Measurements from ENCODE around the gene RASSF10. TPM values are rescaled to one million over a fixed set of nuclear protein-coding genes. Genes with fewer than 3 reads are reported as not detected.

RASSF10 gene
- total RNA-seq, 4 donors from 2014 or later, result 0.60 TPM; not detected in 3

- Histone ChIP-seq H3K27ac (no peak overlapping the region), H3K4me3 (no peak overlapping the region), H3K36me3 (no peaks in the 10 kb centered on the region), H3K27me3 (peaks cover 0 to 85% of the 10 kb centered on the region in 2 donors), H3K9me3 (no peaks in the 10 kb centered on the region), H3K4me1 (peaks cover 0 to 34% (median 18%) of the 10 kb centered on the region in 4 donors)
- no peak for DNase-seq (ENCODE audit: low spot score in 2 of 2)
- TF ChIP-seq POLR2A (IDR thresholded peaks at IDR 0.05), result no peak
- TF ChIP-seq EP300 (IDR thresholded peaks at IDR 0.05), result no peak
- no peak for TF ChIP-seq CTCF (IDR thresholded peaks at IDR 0.05)
- WGBS, 2 donors, result 11 to 14% methylated on average over 35 to 36 of the region's 37 CpGs
These were observed 1.8 kb downstream of the RASSF10 start for GRCh38 chr11:13010749-13011465.

- Histone ChIP-seq H3K36me3 (no peaks in the 10 kb centered on the region), H3K9me3 (no peaks in the 10 kb centered on the region), H3K27ac (no peak overlapping the region), H3K4me3 (no peak overlapping the region), H3K27me3 (peaks cover 0 to 83% of the 10 kb centered on the region in 2 donors), H3K4me1 (peaks cover 0 to 34% (median 18%) of the 10 kb centered on the region in 4 donors)
- DNase-seq (ENCODE audit: low spot score in 2 of 2), result no peak
- TF ChIP-seq CTCF (IDR thresholded peaks at IDR 0.05) (no peak), EP300 (IDR thresholded peaks at IDR 0.05) (no peak), POLR2A (IDR thresholded peaks at IDR 0.05) (no peak)
- 58 to 60% methylated on average over 7 of the region's 7 CpGs for WGBS, 2 donors
These were observed 2.4 kb downstream of the RASSF10 start for GRCh38 chr11:13011466-13012055.

- no peak overlapping the region for H3K4me3 ChIP-seq
- H3K4me1 ChIP-seq, result peaks cover 0 to 34% (median 18%) of the 10 kb centered on the region in 4 donors
- TF ChIP-seq EP300 (IDR thresholded peaks at IDR 0.05) (no peak), CTCF (IDR thresholded peaks at IDR 0.05) (no peak), POLR2A (IDR thresholded peaks at IDR 0.05) (no peak)
- no peak overlapping the region for H3K27ac ChIP-seq
- DNase-seq (ENCODE audit: low spot score in 2 of 2), result no peak
- H3K9me3 ChIP-seq, result no peaks in the 10 kb centered on the region
- H3K36me3 ChIP-seq, result no peaks in the 10 kb centered on the region
- WGBS, 2 donors, result 78 to 79% methylated on average over 9 of the region's 9 CpGs
- peaks cover 0 to 77% of the 10 kb centered on the region in 2 donors for H3K27me3 ChIP-seq
These were observed 3.0 kb downstream of the RASSF10 start for GRCh38 chr11:13012056-13012661.

GRCh38 chr11:13013054-13013488 lies 4.0 kb downstream of the RASSF10 start:
- 37 to 44% methylated on average over 7 of the region's 7 CpGs for WGBS, 2 donors
- H3K36me3 ChIP-seq, result no peaks in the 10 kb centered on the region
- TF ChIP-seq POLR2A (IDR thresholded peaks at IDR 0.05), result no peak
- no peak for TF ChIP-seq CTCF (IDR thresholded peaks at IDR 0.05)
- no peak for TF ChIP-seq EP300 (IDR thresholded peaks at IDR 0.05)
- H3K9me3 ChIP-seq, result no peaks in the 10 kb centered on the region
- H3K4me3 ChIP-seq, result no peak overlapping the region
- DNase-seq (ENCODE audit: low spot score in 2 of 2), result no peak
- peaks cover 0 to 34% (median 18%) of the 10 kb centered on the region in 4 donors for H3K4me1 ChIP-seq
- no peak overlapping the region for H3K27ac ChIP-seq
- peaks cover 0 to 67% of the 10 kb centered on the region in 2 donors for H3K27me3 ChIP-seq

- TF ChIP-seq CTCF (IDR thresholded peaks at IDR 0.05), result no peak
- no peak for TF ChIP-seq POLR2A (IDR thresholded peaks at IDR 0.05)
- TF ChIP-seq EP300 (IDR thresholded peaks at IDR 0.05), result no peak
- Histone ChIP-seq H3K36me3 (no peaks in the 10 kb centered on the region), H3K4me3 (no peak overlapping the region), H3K4me1 (peaks cover 0 to 11% (median under 1%) of the 10 kb centered on the region in 4 donors), H3K9me3 (no peaks in the 10 kb centered on the region), H3K27ac (no peak overlapping the region), H3K27me3 (peaks cover 0 to 41% of the 10 kb centered on the region in 2 donors)
- DNase-seq (ENCODE audit: low spot score in 2 of 2), result no peak
- 71 to 72% methylated on average over 6 of the region's 6 CpGs for WGBS, 2 donors
These were observed 6.6 kb downstream of the RASSF10 start for GRCh38 chr11:13015753-13016152.
